ENCODE data around the gene TTC36.

The TTC36 gene

GRCh38 chr11:118531597-118532084, 4.4 kb downstream of the TTC36 start:
- no peak for TF ChIP-seq CTCF (IDR thresholded peaks at IDR 0.05; ENCODE audit: low read depth, low read length, missing control alignments)
- H3K4me3 ChIP-seq (ENCODE audit: low read depth, low read length) = peak overlapping the region; percentile 80
- no peak for DNase-seq (ENCODE audit: low read depth)

GRCh38 chr11:118532091-118532490, 4.8 kb downstream of the TTC36 start:
- no peak for DNase-seq (ENCODE audit: low read depth)
- TF ChIP-seq CTCF (IDR thresholded peaks at IDR 0.05; ENCODE audit: low read depth, low read length, missing control alignments) = no peak
- H3K4me3 ChIP-seq (ENCODE audit: low read depth, low read length) = no peak overlapping the region

GRCh38 chr11:118532852-118533768, 5.8 kb downstream of the TTC36 start:
- no peak overlapping the region for H3K4me3 ChIP-seq (ENCODE audit: low read depth, low read length)
- no peak for DNase-seq (ENCODE audit: low read depth)

GRCh38 chr11:118533769-118534729, 6.8 kb downstream of the TTC36 start:
- H3K4me3 ChIP-seq (ENCODE audit: low read depth, low read length) = no peak overlapping the region
- no peak for TF ChIP-seq CTCF (IDR thresholded peaks at IDR 0.05; ENCODE audit: low read depth, low read length, missing control alignments)
- DNase-seq (ENCODE audit: low read depth) = no peak

More at GRCh38 chr11:118532852-118533768, 5.8 kb downstream of the TTC36 start:
- no peak for TF ChIP-seq CTCF (IDR thresholded peaks at IDR 0.05; ENCODE audit: low read depth, low read length, missing control alignments)

GRCh38 chr11:118535261-118535660, 8.0 kb downstream of the TTC36 start:
- no peak for TF ChIP-seq CTCF (IDR thresholded peaks at IDR 0.05; ENCODE audit: low read depth, low read length, missing control alignments)

GRCh38 chr11:118536726-118537125, 9.5 kb downstream of the TTC36 start:
- DNase-seq (ENCODE audit: low read depth) = no peak

More at GRCh38 chr11:118535261-118535660, 8.0 kb downstream of the TTC36 start:
- no peak overlapping the region for H3K4me3 ChIP-seq (ENCODE audit: low read depth, low read length)
- no peak for DNase-seq (ENCODE audit: low read depth)

More at GRCh38 chr11:118536726-118537125, 9.5 kb downstream of the TTC36 start:
- H3K4me3 ChIP-seq (ENCODE audit: low read depth, low read length) = no peak overlapping the region
- TF ChIP-seq CTCF (IDR thresholded peaks at IDR 0.05; ENCODE audit: low read depth, low read length, missing control alignments) = no peak

Data from GM12864 (cell line).